ENCODE results near the gene KRTAP5-8.
"Not testable (repeated sequence)": the region's sequence is repeated elsewhere in the genome, so short reads cannot be mapped to it uniquely, and the experiment has no call there.

The KRTAP5-8 gene

GRCh38 chr11:71568704-71569349 is 31.0 kb downstream of the KRTAP5-8 start:
- DNase-seq (ENCODE audit: insufficient read length, low spot score) (no peak), FAIRE-seq (peak; percentile 69)

GRCh38 chr11:71571101-71571850 is 33.5 kb downstream of the KRTAP5-8 start:
- not testable (repeated sequence) for FAIRE-seq; DNase-seq (ENCODE audit: insufficient read length, low spot score)

GRCh38 chr11:71572811-71573210 is 35.0 kb downstream of the KRTAP5-8 start:
- FAIRE-seq (no peak), DNase-seq (ENCODE audit: insufficient read length, low spot score) (no peak)

GRCh38 chr11:71574418-71574817 is 36.6 kb downstream of the KRTAP5-8 start:
- no peak for FAIRE-seq

GRCh38 chr11:71575723-71576424 is 38.0 kb downstream of the KRTAP5-8 start:
- FAIRE-seq: no peak
- no peak for DNase-seq (ENCODE audit: insufficient read length, low spot score)

More at GRCh38 chr11:71574418-71574817, 36.6 kb downstream of the KRTAP5-8 start:
- DNase-seq (ENCODE audit: insufficient read length, low spot score): no peak

- not testable (repeated sequence) for DNase-seq (ENCODE audit: insufficient read length, low spot score); FAIRE-seq
Observed at GRCh38 chr11:71576688-71577465, 39.1 kb downstream of the KRTAP5-8 start.

- FAIRE-seq: peak; percentile 71
Observed at GRCh38 chr11:71577469-71578004, 39.7 kb downstream of the KRTAP5-8 start.

GRCh38 chr11:71579513-71579912 is 41.7 kb downstream of the KRTAP5-8 start:
- not testable (repeated sequence) for DNase-seq (ENCODE audit: insufficient read length, low spot score); FAIRE-seq

More at GRCh38 chr11:71577469-71578004, 39.7 kb downstream of the KRTAP5-8 start:
- DNase-seq (ENCODE audit: insufficient read length, low spot score): no peak

GRCh38 chr11:71580057-71581003 is 42.5 kb downstream of the KRTAP5-8 start:
- DNase-seq (ENCODE audit: insufficient read length, low spot score) (peak; percentile 58), FAIRE-seq (no peak)

- DNase-seq (ENCODE audit: insufficient read length, low spot score) (no peak), FAIRE-seq (no peak)
Observed at GRCh38 chr11:71581826-71582225, 44.0 kb downstream of the KRTAP5-8 start.

GRCh38 chr11:71582309-71582895 is 44.6 kb downstream of the KRTAP5-8 start, which contains the start of gene KRTAP5-11:
Gene KRTAP5-11, minus strand, starts transcription at chr11:71582875. Its CDS starts 38 bp downstream, at chr11:71582837.
- FAIRE-seq (no peak), DNase-seq (ENCODE audit: insufficient read length, low spot score) (no peak)

GRCh38 chr11:71582969-71583368 is 45.1 kb downstream of the KRTAP5-8 start:
- not testable (repeated sequence) for DNase-seq (ENCODE audit: insufficient read length, low spot score); FAIRE-seq

- DNase-seq (ENCODE audit: insufficient read length, low spot score); FAIRE-seq: not testable (repeated sequence)
Observed at GRCh38 chr11:71585673-71586072, 47.8 kb downstream of the KRTAP5-8 start.

GRCh38 chr11:71588314-71588713 is 50.5 kb downstream of the KRTAP5-8 start:
- FAIRE-seq; DNase-seq (ENCODE audit: insufficient read length, low spot score): not testable (repeated sequence)
